ENCODE results near the gene CFL2. TPM values are rescaled to one million over a fixed set of nuclear protein-coding genes. Genes with fewer than 3 reads are reported as not detected.

CFL2 gene
- total and polyA plus RNA-seq, 2 of the 13 experiments (the other 11 are each of a cell fraction or from before 2014, with no cell fraction given) = 114 to 158 TPM

DNA sequence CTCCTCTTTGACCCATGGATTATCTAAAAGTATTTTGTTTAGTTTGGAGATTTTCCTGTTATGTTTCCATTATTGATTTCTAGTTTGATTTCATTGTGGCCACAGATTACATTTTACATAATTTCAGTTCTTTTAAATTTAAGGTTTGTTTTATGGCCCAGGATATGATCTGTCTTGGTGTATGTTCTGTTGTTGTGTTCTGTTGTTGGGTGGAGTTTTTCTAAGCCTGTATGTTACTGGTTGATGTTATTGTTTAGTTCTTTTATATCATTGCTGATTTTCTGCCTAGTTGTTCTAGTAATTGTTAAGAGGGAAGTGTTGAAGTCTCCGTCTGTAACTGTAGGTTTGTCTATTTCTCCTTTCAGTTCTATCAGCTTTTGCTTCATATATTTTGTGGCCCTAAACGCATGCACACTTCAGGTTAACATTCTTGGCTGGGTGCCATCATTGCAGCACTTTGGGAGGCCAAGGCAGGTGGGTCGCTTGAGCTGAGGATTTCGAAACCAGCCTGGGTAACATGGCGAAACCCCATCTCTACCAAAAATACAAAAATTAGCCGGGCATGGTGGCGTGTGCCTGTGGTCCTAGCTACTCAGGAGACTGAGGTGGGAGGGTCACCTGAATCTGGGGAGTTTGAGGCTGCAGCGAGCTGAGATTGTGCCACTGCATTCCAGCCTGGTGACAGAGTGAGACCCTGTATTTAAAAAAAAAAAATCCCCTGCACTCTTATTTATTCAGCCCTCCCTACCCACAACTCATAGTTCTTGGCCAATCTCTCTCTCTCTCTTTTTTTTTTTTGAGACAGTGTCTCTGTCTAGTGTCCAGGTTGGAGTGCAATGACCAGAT, 28.1 kb upstream of the CFL2 start (continued):
- TF ChIP-seq, protein P1, sequence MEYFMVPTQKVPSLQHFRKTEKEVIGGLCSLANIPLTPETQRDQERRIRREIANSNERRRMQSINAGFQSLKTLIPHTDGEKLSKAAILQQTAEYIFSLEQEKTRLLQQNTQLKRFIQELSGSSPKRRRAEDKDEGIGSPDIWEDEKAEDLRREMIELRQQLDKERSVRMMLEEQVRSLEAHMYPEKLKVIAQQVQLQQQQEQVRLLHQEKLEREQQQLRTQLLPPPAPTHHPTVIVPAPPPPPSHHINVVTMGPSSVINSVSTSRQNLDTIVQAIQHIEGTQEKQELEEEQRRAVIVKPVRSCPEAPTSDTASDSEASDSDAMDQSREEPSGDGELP (IDR thresholded peaks at IDR 0.05; ENCODE audit: borderline replicate concordance, low read depth) = no peak
- no peak for TF ChIP-seq MAFF (IDR thresholded peaks at IDR 0.05; ENCODE audit: low read depth, low read length)
- no peak for TF ChIP-seq HMG20A (CRISPR knock-in tag; IDR thresholded peaks at IDR 0.05; ENCODE audit: borderline replicate concordance)
- TF ChIP-seq NFIB (CRISPR knock-in tag; IDR thresholded peaks at IDR 0.05; ENCODE audit: borderline replicate concordance) = peak; percentile 80; the same call in 1 of the 2 replicates
- 0 out of 2 replicates have a peak, but pooled peaks have one; percentile 24 for TF ChIP-seq ZNF501 (CRISPR knock-in tag; IDR thresholded peaks at IDR 0.05)
- TF ChIP-seq GLI4 (CRISPR knock-in tag; IDR thresholded peaks at IDR 0.05; ENCODE audit: borderline replicate concordance) = no peak
- no peak for TF ChIP-seq NKX3-1 (CRISPR knock-in tag; IDR thresholded peaks at IDR 0.05)
- no peak for TF ChIP-seq PITX1 (CRISPR knock-in tag; IDR thresholded peaks at IDR 0.05)
- TF ChIP-seq HMG20B (CRISPR knock-in tag; conservative IDR thresholded peaks at IDR 0.05) = no peak
- TF ChIP-seq, protein P2, sequence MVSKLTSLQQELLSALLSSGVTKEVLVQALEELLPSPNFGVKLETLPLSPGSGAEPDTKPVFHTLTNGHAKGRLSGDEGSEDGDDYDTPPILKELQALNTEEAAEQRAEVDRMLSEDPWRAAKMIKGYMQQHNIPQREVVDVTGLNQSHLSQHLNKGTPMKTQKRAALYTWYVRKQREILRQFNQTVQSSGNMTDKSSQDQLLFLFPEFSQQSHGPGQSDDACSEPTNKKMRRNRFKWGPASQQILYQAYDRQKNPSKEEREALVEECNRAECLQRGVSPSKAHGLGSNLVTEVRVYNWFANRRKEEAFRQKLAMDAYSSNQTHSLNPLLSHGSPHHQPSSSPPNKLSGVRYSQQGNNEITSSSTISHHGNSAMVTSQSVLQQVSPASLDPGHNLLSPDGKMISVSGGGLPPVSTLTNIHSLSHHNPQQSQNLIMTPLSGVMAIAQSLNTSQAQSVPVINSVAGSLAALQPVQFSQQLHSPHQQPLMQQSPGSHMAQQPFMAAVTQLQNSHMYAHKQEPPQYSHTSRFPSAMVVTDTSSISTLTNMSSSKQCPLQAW (CRISPR knock-in tag; IDR thresholded peaks at IDR 0.05) = no peak
- TF ChIP-seq DNMT3B (CRISPR knock-in tag; conservative IDR thresholded peaks at IDR 0.05) = no peak
- TF ChIP-seq HDAC2 (CRISPR knock-in tag; IDR thresholded peaks at IDR 0.05) = no peak
- TF ChIP-seq ZNF547 (CRISPR knock-in tag; IDR thresholded peaks at IDR 0.05) = no peak
- TF ChIP-seq FOSL2 (CRISPR knock-in tag; IDR thresholded peaks at IDR 0.05) = no peak
- TF ChIP-seq TOPORS (CRISPR knock-in tag; IDR thresholded peaks at IDR 0.05) = no peak
- 0 out of 2 replicates have a peak, but pooled peaks have one; percentile 52 for TF ChIP-seq SETDB1 (CRISPR knock-in tag; IDR thresholded peaks at IDR 0.05; ENCODE audit: borderline replicate concordance)
- peak; percentile 40 for TF ChIP-seq TEAD3 (CRISPR knock-in tag; optimal IDR thresholded peaks at IDR 0.05; ENCODE audit: borderline replicate concordance)
- no peak for TF ChIP-seq FUBP1 (CRISPR knock-in tag; IDR thresholded peaks at IDR 0.05; ENCODE audit: borderline replicate concordance)
- TF ChIP-seq, protein P3, sequence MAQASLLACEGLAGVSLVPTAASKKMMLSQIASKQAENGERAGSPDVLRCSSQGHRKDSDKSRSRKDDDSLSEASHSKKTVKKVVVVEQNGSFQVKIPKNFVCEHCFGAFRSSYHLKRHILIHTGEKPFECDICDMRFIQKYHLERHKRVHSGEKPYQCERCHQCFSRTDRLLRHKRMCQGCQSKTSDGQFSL (CRISPR knock-in tag; IDR thresholded peaks at IDR 0.05) = no peak
- no peak for TF ChIP-seq ZNF775 (CRISPR knock-in tag; IDR thresholded peaks at IDR 0.05; ENCODE audit: borderline replicate concordance)
- TF ChIP-seq MTA3 (CRISPR knock-in tag; IDR thresholded peaks at IDR 0.05) = no peak
- no peak for TF ChIP-seq ZFP90 (CRISPR knock-in tag; IDR thresholded peaks at IDR 0.05; ENCODE audit: borderline replicate concordance)
- TF ChIP-seq NR0B2 (CRISPR knock-in tag; IDR thresholded peaks at IDR 0.05) = no peak
- no peak for TF ChIP-seq ZNF577 (CRISPR knock-in tag; IDR thresholded peaks at IDR 0.05; ENCODE audit: borderline replicate concordance, low read depth)
- TF ChIP-seq ZNF12 (CRISPR knock-in tag; IDR thresholded peaks at IDR 0.05) = no peak
- TF ChIP-seq ZNF782 (CRISPR knock-in tag; IDR thresholded peaks at IDR 0.05; ENCODE audit: borderline replicate concordance) = no peak

All from HepG2 (cell line).